Gastroesophageal sphincter (tissue), 3 donors: ENCODE results near the gene RSKR.

Source experiments
- CTCF ChIP-seq, 4 experiments: fragments of 200-600 bp in 2 of 4; fragments of 450-650 bp in 2 of 4; sonication (generic) in 1 of 4; IDR thresholded peaks; one replicate each; pipeline ENCODE4 v1.5.1; 2017 to 2019; ENCODE audit warnings: antibody characterized with exemption in 4 of 4, mild to moderate bottlenecking in 2 of 4, moderate library complexity in 2 of 4
- POLR2AphosphoS5 ChIP-seq: sonication (generic); formaldehyde crosslinking; IDR thresholded peaks from one replicate; pipeline ENCODE4 v1.6.1; 2017; ENCODE audit warnings: antibody characterized with exemption

- TF ChIP-seq CTCF (IDR thresholded peaks at IDR 0.05) (no peak), POLR2AphosphoS5 (no peak)
Observed at GRCh38 chr17:28655160-28655559, 41.2 kb upstream of the RSKR start.
